SKM-1 treated with dmso at 0.1 percent for 144 hours (cell line): ENCODE measurements around the gene ABI1.
A peak's percentile ranks its signal among the peaks of the same experiment; 100 is the strongest.

ENCODE experiments used
- DNase-seq: peaks from one replicate; lab custom pipeline; 2025; ENCODE audit not compliant: unreplicated experiment; lab: John Stamatoyannopoulos, UW

ABI1 gene

GRCh38 chr10:26717476-26717875 lies 143.3 kb downstream of the ABI1 start:
- DNase-seq, result no peak

DNA sequence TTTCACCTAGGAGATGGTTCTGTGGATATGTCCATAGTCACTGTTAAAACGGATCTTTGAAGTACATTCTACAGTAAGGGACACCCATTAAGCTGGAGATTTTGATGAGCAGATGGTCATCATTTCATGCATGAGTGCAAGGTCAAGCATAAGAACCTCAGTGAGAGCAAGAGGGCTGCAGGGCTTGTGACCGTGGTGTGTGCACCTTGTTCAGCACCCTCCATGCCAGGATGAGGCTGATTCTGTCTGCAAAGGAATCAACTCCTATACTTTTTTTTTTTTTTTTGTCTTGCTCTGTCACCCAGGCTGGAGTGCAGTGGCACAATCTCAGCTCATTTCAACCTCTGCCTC lies 145.6 kb downstream of the ABI1 start:
- DNase-seq, result no peak

DNA sequence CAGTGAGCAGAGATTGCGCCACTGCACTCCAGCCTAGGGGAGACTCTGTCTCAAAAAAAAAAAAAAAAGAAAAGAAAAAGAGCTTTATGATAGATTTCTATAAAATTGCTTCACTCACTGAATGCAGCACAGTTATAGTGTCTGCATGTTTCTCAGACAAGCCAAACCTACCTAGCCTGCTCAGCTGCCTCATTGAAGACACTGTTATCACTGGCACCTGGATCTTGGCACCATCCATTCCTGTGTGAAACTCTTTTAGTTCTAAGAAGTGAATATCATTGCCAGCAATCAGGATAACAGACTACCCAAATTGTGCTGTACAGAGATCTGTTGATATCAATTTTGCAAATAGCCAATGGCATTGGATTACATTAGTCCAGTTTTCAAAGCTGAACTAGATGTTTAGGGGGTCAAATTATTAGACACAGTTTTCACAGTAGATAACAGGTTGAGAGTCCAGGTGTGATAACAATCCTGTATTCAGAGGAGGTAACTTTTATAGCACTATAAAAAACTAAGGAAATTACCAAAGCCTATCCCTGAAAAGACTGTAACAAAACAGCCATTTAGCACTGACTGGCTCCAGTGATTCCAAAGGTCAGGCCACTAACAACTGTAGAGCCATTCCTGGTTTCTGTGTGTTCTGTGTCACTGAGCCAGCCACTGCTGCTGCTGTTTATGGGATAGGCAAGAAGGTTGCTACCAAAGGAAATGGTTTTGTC lies 146.2 kb downstream of the ABI1 start:
- no peak for DNase-seq

DNA sequence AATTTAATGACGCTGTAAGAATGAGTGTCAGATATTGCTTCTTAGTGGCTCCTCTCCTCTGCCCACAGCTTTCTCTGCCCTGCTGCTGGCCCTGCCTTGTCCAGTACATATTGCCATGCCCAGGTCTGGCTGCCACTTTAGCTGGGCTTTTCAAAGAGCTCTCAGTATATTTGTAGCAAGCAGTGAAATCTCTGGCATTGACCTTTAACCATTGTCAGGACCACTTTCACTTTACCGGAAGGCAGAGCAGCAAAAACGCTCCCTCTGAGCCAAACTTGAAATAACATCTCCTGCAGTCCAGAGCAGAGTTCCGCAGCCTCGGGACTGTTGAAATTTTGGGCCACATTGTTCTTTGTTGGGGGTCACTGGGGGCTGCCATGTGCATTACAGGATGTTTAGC lies 149.4 kb downstream of the ABI1 start:
- DNase-seq, result no peak

DNA sequence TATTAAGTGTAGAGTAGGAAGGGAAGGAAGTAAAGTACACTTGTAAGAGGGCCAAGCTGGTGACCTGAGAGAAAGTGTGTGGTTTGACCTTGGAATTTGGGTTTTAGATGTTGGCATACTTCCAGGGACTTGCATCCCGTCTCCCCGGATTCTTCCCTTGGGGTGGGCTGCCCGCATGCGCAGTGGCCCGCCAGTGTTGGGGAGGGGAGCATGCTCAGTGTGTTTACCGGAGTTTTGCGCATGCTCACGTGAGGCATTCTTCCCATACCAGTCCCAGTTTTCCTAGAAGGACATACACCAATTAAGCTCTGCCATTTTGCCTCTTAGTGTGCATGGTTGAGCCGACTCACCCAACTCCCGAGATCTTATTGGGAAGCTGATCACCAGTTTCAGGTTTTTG lies 153.8 kb downstream of the ABI1 start:
- DNase-seq, result no peak

DNA sequence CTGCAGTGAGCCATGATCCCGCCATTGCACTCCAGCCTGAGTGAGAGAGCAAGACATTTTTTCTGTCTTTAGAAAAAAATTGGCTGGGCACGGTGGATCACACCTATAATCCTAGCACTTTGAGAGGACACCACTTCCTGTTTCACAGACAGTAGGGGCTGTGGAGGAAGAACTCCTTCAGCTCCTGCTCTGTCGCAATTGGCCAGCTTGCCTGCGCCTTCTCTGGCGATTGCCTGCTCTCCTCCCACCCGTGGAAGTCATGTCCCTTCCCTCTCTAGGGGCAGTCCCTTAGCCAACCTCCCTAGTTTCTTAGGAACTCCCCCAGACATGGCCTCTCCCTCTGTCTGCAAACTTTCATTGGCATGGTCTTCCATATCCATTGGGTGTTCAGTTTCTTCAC lies 154.6 kb downstream of the ABI1 start:
- DNase-seq, result peak; percentile 29

GRCh38 chr10:26703974-26704373 lies 156.8 kb downstream of the ABI1 start:
- DNase-seq, result no peak

- DNase-seq, result no peak
Observed at GRCh38 chr10:26703096-26703495, 157.7 kb downstream of the ABI1 start.

DNA sequence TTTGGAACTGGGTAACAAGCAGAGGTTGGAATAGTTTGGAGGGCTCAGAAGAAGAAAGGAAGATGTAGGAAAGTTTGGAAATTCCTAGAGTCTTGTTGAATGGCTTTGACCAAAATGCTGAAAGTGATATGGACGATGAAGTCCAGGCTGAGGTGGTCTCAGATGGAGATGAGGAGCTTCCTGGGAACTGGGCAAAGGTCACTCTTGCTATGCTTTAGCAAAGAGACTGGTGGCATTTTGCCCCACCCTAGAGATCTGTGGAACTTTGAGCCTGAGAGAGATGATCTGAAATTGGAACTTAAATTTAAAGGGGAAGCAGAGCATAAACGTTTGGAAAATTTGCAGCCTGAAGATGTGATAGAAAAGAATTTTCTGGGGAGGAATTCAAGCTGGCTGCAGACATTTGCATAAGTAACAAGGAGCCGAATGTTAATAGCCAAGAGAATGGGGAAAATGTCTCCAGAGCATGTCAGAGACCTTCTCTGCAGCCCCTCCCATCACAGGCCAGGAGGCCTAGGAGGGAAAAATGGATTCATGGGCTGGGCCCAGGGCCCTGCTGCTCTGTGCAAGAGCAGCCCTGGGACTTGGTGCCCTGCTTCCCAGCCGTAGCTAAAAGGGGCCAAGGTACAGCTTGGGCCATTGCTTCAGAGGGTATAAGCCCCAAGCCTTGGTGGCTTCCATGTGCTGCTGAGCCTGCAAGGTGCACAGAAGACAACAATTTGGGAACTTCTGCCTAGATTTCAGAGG lies 159.7 kb downstream of the ABI1 start:
- no peak for DNase-seq

- no peak for DNase-seq
Observed at GRCh38 chr10:26699631-26700030, 161.1 kb downstream of the ABI1 start.

- DNase-seq, result no peak
Observed at GRCh38 chr10:26698909-26699308, 161.8 kb downstream of the ABI1 start.

GRCh38 chr10:26697922-26698608 lies 162.7 kb downstream of the ABI1 start:
- DNase-seq, result no peak

DNA sequence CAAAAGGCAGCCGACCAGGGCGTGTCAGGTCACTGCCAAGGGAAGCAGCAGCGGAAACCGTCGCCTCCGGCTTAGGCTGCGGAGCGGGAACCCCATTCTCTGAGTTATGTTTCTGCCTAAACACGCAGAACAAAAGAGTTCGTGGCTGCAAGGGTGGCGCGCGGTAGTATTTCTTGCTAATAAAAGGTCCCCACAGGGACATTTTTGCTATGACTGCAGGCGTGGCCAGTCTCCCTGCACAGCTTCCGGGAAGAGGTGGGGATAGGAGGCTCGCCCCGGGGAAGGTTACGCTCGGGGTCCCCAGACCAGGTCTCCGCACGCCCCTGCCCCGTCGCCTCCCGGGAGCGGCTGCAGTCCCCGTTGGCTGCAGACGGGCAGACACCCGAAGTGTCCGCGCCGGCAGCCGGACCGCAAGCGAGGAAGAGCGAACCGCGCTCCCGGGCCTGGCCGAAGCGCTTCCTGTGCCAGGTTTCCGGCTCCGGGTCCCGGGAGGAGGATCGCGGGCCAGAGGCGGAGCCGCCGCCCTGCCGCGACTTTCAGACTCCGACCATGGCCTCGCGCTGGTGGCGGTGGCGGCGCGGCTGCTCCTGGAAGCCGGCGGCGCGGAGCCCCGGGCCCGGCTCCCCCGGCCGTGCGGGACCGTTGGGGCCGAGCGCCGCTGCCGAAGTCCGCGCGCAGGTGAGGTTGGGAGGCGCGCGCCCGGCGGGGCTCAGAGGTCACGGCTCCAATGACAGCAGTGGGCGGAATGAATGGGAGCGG lies 163.4 kb downstream of the ABI1 start, which contains the start of gene PDSS1:
TSS of gene PDSS1 (plus strand) at position 539 of the 759 bp plus-strand sequence. CDS start at position 550, 11 bp downstream.
- peak; percentile 18 for DNase-seq

DNA sequence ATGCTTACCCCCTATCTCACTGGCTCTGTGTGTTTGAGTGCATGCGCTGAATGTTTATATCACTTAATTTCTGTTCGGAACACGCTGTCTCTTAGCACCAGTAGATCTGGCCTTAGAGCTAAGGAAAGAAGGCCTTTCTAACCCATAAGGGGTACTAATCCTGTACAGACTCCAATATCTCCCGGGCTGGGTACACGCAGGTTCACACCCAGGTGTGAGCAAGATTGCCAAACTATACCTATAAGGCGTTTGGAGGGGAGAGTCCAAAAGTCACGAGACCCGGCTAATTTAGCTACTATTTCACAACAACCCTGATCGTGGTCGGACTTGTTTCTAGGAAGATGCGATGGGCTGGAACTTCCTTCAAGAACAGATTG lies 164.0 kb downstream of the ABI1 start:
- peak; percentile 71 for DNase-seq
